Keratinocyte (primary cell): ENCODE results near the gene HERC4. TPM values are rescaled to one million over a fixed set of nuclear protein-coding genes. Genes with fewer than 3 reads are reported as not detected.

Source experiments
- DNase-seq: peaks from one replicate; pipeline ENCODE4 v3.0.0-alpha.2; 2011; ENCODE audit warnings: low read depth, missing footprints, low spot score
- FAIRE-seq: peaks from 2 replicates; lab custom pipeline; 2011; peaks lifted over from hg19 to GRCh38; lab: Jason Lieb, UNC
- H2AFZ ChIP-seq: 2 replicates; pipeline ENCODE4 v1.6.0; 2012; ENCODE audit warnings: low read length, control low read depth, inconsistent platforms; ENCODE audit not compliant: control insufficient read depth
- H3K27ac ChIP-seq: 2 replicates; pipeline ENCODE4 v1.5.1; 2011; ENCODE audit warnings: low read length; ENCODE audit not compliant: control insufficient read depth, insufficient read depth
- H3K27me3 ChIP-seq: 3 replicates; pipeline ENCODE4 v1.6.0; 2011; ENCODE audit warnings: low read length; ENCODE audit not compliant: control insufficient read depth, insufficient read depth; ENCODE audit errors: extremely low read depth
- H3K36me3 ChIP-seq, 2 experiments: 2 replicates in 1 of 2; 3 replicates in 1 of 2; pipeline ENCODE4 v1.5.1; 2011; ENCODE audit warnings: low read length in 2 of 2, mild to moderate bottlenecking in 1 of 2; ENCODE audit not compliant: control insufficient read depth in 2 of 2, insufficient read depth in 2 of 2; ENCODE audit errors: extremely low read depth in 1 of 2
- H3K4me1 ChIP-seq: 3 replicates; pipeline ENCODE4 v1.5.1; 2011; ENCODE audit warnings: low read length; ENCODE audit not compliant: control insufficient read depth, insufficient read depth; ENCODE audit errors: extremely low read depth
- H3K4me2 ChIP-seq: 3 replicates; pipeline ENCODE4 v1.6.0; 2011; ENCODE audit warnings: low read depth, low read length; ENCODE audit not compliant: control insufficient read depth, insufficient read depth; ENCODE audit errors: extremely low read depth
- H3K4me3 ChIP-seq, 3 experiments: fragments of 200-600 bp in 1 of 3; sonication (generic) in 1 of 3; 2 replicates in 2 of 3; 3 replicates in 1 of 3; pipeline ENCODE4 v1.5.1; 2011 to 2016; ENCODE audit warnings: low read length in 3 of 3, mild to moderate bottlenecking in 3 of 3, control low read depth in 2 of 3, inconsistent platforms in 1 of 3, low read depth in 1 of 3, mixed read lengths in 1 of 3, mixed run types in 1 of 3, moderate library complexity in 1 of 3; ENCODE audit not compliant: control insufficient read depth in 2 of 3, insufficient read depth in 2 of 3; ENCODE audit errors: extremely low read depth in 1 of 3
- H3K79me2 ChIP-seq: 2 replicates; pipeline ENCODE4 v1.6.0; 2012; ENCODE audit warnings: low read length; ENCODE audit not compliant: control insufficient read depth, insufficient read depth
- H3K9ac ChIP-seq: 3 replicates; pipeline ENCODE4 v1.6.0; 2011; ENCODE audit warnings: low read length; ENCODE audit not compliant: control insufficient read depth, insufficient read depth; ENCODE audit errors: extremely low read depth
- H3K9me1 ChIP-seq: 3 replicates; pipeline ENCODE4 v1.6.0; 2011; ENCODE audit warnings: low read length; ENCODE audit not compliant: control insufficient read depth, insufficient read depth; ENCODE audit errors: extremely low read depth
- H3K9me3 ChIP-seq: 2 replicates; pipeline ENCODE4 v1.5.1; 2012; ENCODE audit warnings: low read depth, low read length; ENCODE audit not compliant: control insufficient read depth
- H4K20me1 ChIP-seq: 3 replicates; pipeline ENCODE4 v1.6.0; 2011; ENCODE audit warnings: low read length; ENCODE audit not compliant: control insufficient read depth, insufficient read depth; ENCODE audit errors: extremely low read depth
- CTCF ChIP-seq, 3 experiments: IDR thresholded peaks in 1 of 3; conservative IDR thresholded peaks in 1 of 3; optimal IDR thresholded peaks in 1 of 3; 2 replicates in 2 of 3; 3 replicates in 1 of 3; pipeline versions ENCODE3 to v1.5.1; 2011; ENCODE audit warnings: low read length in 3 of 3, mild to moderate bottlenecking in 3 of 3, moderate library complexity in 2 of 3, control low read depth in 1 of 3, inconsistent platforms in 1 of 3; ENCODE audit not compliant: insufficient read depth in 2 of 3; ENCODE audit errors: extremely low read depth in 1 of 3
- EZH2 ChIP-seq: IDR thresholded peaks from one replicate; pipeline ENCODE4 v1.6.1; 2012; ENCODE audit warnings: inconsistent platforms, mild to moderate bottlenecking, low read length, moderate library complexity
- dilution Hi-C: fragments of 300-500 bp; cut with MboI; formaldehyde crosslinking; loops from one replicate; pipeline ENCODE4 v1.7.0; 2020; ENCODE audit warnings: low sequenced_read_pairs; ENCODE audit not compliant: extremely low pct_ligation_motif_present
- polyA plus RNA-seq, 5 experiments: library from polyadenylated mRNA; depleted of rRNA in 3 of 5; stranded (reverse) in 3 of 5; stranded (forward) in 1 of 5; unstranded in 1 of 5; fragments of >200 nt; gene quantifications; 1 replicate in 1 of 5; 2 replicates in 3 of 5; 3 replicates in 1 of 5; pipeline versions ENCODE4 v1.2.1 to v1.2.3, GENCODE V29; 2011 to 2012; ENCODE audit warnings: missing spikeins in 2 of 5, low read depth in 1 of 5, low replicate concordance in 1 of 5

HERC4 gene
- polyA plus RNA-seq, 1 donor (not counting 4 experiments of a cell fraction or from before 2014, with no cell fraction given) = 42.9 TPM

GRCh38 chr10:67914777-67915340, 160.2 kb downstream of the HERC4 start:
- Histone ChIP-seq H3K4me3 (no peak overlapping the region), H3K36me3 (peaks cover 1 to 10% of the 10 kb centered on the region in 2 experiments), H3K9me3 (no peaks in the 10 kb centered on the region), H4K20me1 (no peaks in the 10 kb centered on the region), H3K79me2 (no peaks in the 10 kb centered on the region), H3K27ac (no peak overlapping the region), H3K4me1 (no peaks in the 10 kb centered on the region), H2AFZ (no peak overlapping the region), H3K4me2 (no peak overlapping the region), H3K27me3 (no peaks in the 10 kb centered on the region), H3K9me1 (no peaks in the 10 kb centered on the region), H3K9ac (no peak overlapping the region)
- no peak for FAIRE-seq
- no peak for TF ChIP-seq CTCF (optimal IDR thresholded peaks at IDR 0.05 in 1 of 3, IDR thresholded peaks at IDR 0.05 in 1 of 3, conservative IDR thresholded peaks at IDR 0.05 in 1 of 3; ENCODE audit: extremely low read depth in 1 of 3, insufficient read depth in 2 of 3, low read length in 3 of 3)
- TF ChIP-seq EZH2 = no peak
- no peak for DNase-seq
- dilution Hi-C loops = no loop called here

GRCh38 chr10:67912331-67912946, 162.6 kb downstream of the HERC4 start:
- Histone ChIP-seq H3K4me3 (no peak overlapping the region), H3K27me3 (no peaks in the 10 kb centered on the region), H3K27ac (no peak overlapping the region), H3K36me3 (peaks cover 7 to 18% of the 10 kb centered on the region in 2 experiments), H2AFZ (no peak overlapping the region), H3K79me2 (no peaks in the 10 kb centered on the region), H3K4me1 (no peaks in the 10 kb centered on the region), H3K4me2 (no peak overlapping the region), H3K9me3 (no peaks in the 10 kb centered on the region), H4K20me1 (no peaks in the 10 kb centered on the region), H3K9ac (no peak overlapping the region), H3K9me1 (no peaks in the 10 kb centered on the region)
- DNase-seq = no peak
- TF ChIP-seq CTCF (optimal IDR thresholded peaks at IDR 0.05 in 1 of 3, IDR thresholded peaks at IDR 0.05 in 1 of 3, conservative IDR thresholded peaks at IDR 0.05 in 1 of 3; ENCODE audit: extremely low read depth in 1 of 3, insufficient read depth in 2 of 3, low read length in 3 of 3) = no peak
- no peak for TF ChIP-seq EZH2
- dilution Hi-C loops = no loop called here
- no peak for FAIRE-seq
